H9 (cell line): ENCODE data around the gene PKNOX2. TPM values are rescaled to one million over a fixed set of nuclear protein-coding genes. Genes with fewer than 3 reads are reported as not detected.

Experiments used
- DNase-seq: peaks from one replicate; pipeline ENCODE4 v3.0.0-alpha.2; 2017
- H2AFZ ChIP-seq: one replicate; pipeline ENCODE4 v1.6.1; 2013; ENCODE audit warnings: mild to moderate bottlenecking, low read length, control low read depth, moderate library complexity
- H2AK5ac ChIP-seq: 2 replicates; pipeline ENCODE4 v1.6.1; 2013; ENCODE audit warnings: low read length, control low read depth, mixed read lengths; ENCODE audit not compliant: insufficient read length
- H2BK120ac ChIP-seq: one replicate; pipeline ENCODE4 v1.6.1; 2013; ENCODE audit warnings: low read depth, mild to moderate bottlenecking, low read length, control low read depth, inconsistent platforms; ENCODE audit not compliant: poor library complexity, severe bottlenecking
- H2BK12ac ChIP-seq: 2 replicates; pipeline ENCODE4 v1.6.1; 2013; ENCODE audit warnings: low read length, control low read depth, mixed read lengths, low read depth; ENCODE audit not compliant: insufficient read length
- H2BK15ac ChIP-seq: 2 replicates; pipeline ENCODE4 v1.6.1; 2013; ENCODE audit warnings: low read depth, low read length, control low read depth
- H2BK20ac ChIP-seq: one replicate; pipeline ENCODE4 v1.6.1; 2013; ENCODE audit warnings: low read depth, mild to moderate bottlenecking, low read length, control low read depth, inconsistent platforms; ENCODE audit not compliant: poor library complexity, severe bottlenecking
- H2BK5ac ChIP-seq: 2 replicates; pipeline ENCODE4 v1.6.1; 2013; ENCODE audit warnings: low read length, control low read depth, mixed read lengths; ENCODE audit not compliant: insufficient read length
- H3K14ac ChIP-seq: 2 replicates; pipeline ENCODE4 v1.6.1; 2013; ENCODE audit warnings: low read length, control low read depth; ENCODE audit not compliant: insufficient read depth
- H3K18ac ChIP-seq: 2 replicates; pipeline ENCODE4 v1.6.1; 2013; ENCODE audit warnings: low read depth, mild to moderate bottlenecking, mixed read lengths, low read length, control low read depth; ENCODE audit not compliant: insufficient read length
- H3K23ac ChIP-seq: 2 replicates; pipeline ENCODE4 v1.6.1; 2013; ENCODE audit warnings: low read length, control low read depth, mixed read lengths, low read depth; ENCODE audit not compliant: insufficient read length
- H3K23me2 ChIP-seq: 2 replicates; pipeline ENCODE4 v1.6.1; 2013; ENCODE audit warnings: low read depth, mild to moderate bottlenecking, mixed read lengths, low read length, control low read depth; ENCODE audit not compliant: insufficient read length, poor library complexity, severe bottlenecking
- H3K27ac ChIP-seq: 2 replicates; pipeline ENCODE4 v1.5.1; 2013; ENCODE audit warnings: low read length, control low read depth, mixed read lengths, low read depth; ENCODE audit not compliant: insufficient read length
- H3K27me3 ChIP-seq: 2 replicates; pipeline ENCODE4 v1.6.1; 2013; ENCODE audit warnings: low read length, control low read depth, inconsistent platforms; ENCODE audit not compliant: insufficient read depth
- H3K4ac ChIP-seq: 2 replicates; pipeline ENCODE4 v1.6.1; 2013; ENCODE audit warnings: low read depth, mild to moderate bottlenecking, control low read depth, inconsistent platforms, low read length, moderate library complexity
- H3K4me1 ChIP-seq: 2 replicates; pipeline ENCODE4 v1.6.1; 2013; ENCODE audit warnings: low read length, control low read depth, inconsistent platforms; ENCODE audit not compliant: insufficient read depth
- H3K4me2 ChIP-seq: 2 replicates; pipeline ENCODE4 v1.6.1; 2013; ENCODE audit warnings: low read length, control low read depth, mixed read lengths; ENCODE audit not compliant: insufficient read length, insufficient read depth
- H3K56ac ChIP-seq: 2 replicates; pipeline ENCODE4 v1.6.1; 2013; ENCODE audit warnings: low read depth, mild to moderate bottlenecking, mixed read lengths, low read length, control low read depth; ENCODE audit not compliant: insufficient read length
- H3K79me1 ChIP-seq: 2 replicates; pipeline ENCODE4 v1.6.1; 2013; ENCODE audit warnings: low read depth, mild to moderate bottlenecking, moderate library complexity, low read length, control low read depth, inconsistent platforms; ENCODE audit not compliant: insufficient read depth, poor library complexity, severe bottlenecking
- H3K79me2 ChIP-seq: 2 replicates; pipeline ENCODE4 v1.6.1; 2013; ENCODE audit warnings: low read length, control low read depth, inconsistent platforms; ENCODE audit not compliant: insufficient read depth
- H3K9ac ChIP-seq: 2 replicates; pipeline ENCODE4 v1.6.1; 2013; ENCODE audit warnings: low read length, control low read depth, mixed read lengths; ENCODE audit not compliant: insufficient read length; ENCODE audit errors: extremely low read depth
- H3K9me3 ChIP-seq: one replicate; pipeline ENCODE4 v1.6.1; 2013; ENCODE audit warnings: low read depth, low read length, inconsistent platforms; ENCODE audit not compliant: control insufficient read depth
- H3T11ph ChIP-seq: one replicate; pipeline ENCODE4 v1.6.1; 2013; ENCODE audit warnings: mild to moderate bottlenecking, low read length, control low read depth, inconsistent platforms
- H4K20me1 ChIP-seq: one replicate; pipeline ENCODE4 v1.6.1; 2013; ENCODE audit not compliant: control insufficient read depth, insufficient read length, insufficient read depth
- H4K5ac ChIP-seq: 2 replicates; pipeline ENCODE4 v1.6.1; 2013; ENCODE audit warnings: low read depth, mild to moderate bottlenecking, mixed read lengths, low read length, control low read depth; ENCODE audit not compliant: insufficient read length
- H4K8ac ChIP-seq: replicated peaks from 2 replicates; pipeline ENCODE4 v1.6.1; 2013; ENCODE audit warnings: low read length, control low read depth, mixed read lengths, low read depth; ENCODE audit not compliant: insufficient read length
- H4K91ac ChIP-seq: 2 replicates; pipeline ENCODE4 v1.6.1; 2013; ENCODE audit warnings: low read depth, mild to moderate bottlenecking, moderate library complexity, mixed read lengths, low read length, control low read depth; ENCODE audit not compliant: insufficient read length
- H3K27ac Mint-ChIP-seq, 3 experiments: 2 replicates in 2 of 3; 3 replicates in 1 of 3; pipeline ENCODE4 v1.8.0; 2020 to 2021; ENCODE audit warnings: mixed read lengths in 3 of 3, mild to moderate bottlenecking in 1 of 3, moderate library complexity in 1 of 3
- H3K27me3 Mint-ChIP-seq: 2 replicates; pipeline ENCODE4 v1.8.0; 2021; ENCODE audit warnings: low read depth, mild to moderate bottlenecking, moderate library complexity, mixed read lengths
- H3K36me3 Mint-ChIP-seq, 3 experiments: 2 replicates in 2 of 3; 3 replicates in 1 of 3; pipeline ENCODE4 v1.8.0; 2020 to 2021; ENCODE audit warnings: low read depth in 3 of 3, mixed read lengths in 3 of 3; ENCODE audit not compliant: insufficient read depth in 1 of 3
- H3K4me1 Mint-ChIP-seq, 2 experiments: 2 replicates each; pipeline ENCODE4 v1.8.0; 2020; ENCODE audit warnings: mixed read lengths in 2 of 2
- H3K4me3 Mint-ChIP-seq, 2 experiments: 2 replicates in 1 of 2; 3 replicates in 1 of 2; pipeline ENCODE4 v1.8.0; 2020 to 2021; ENCODE audit warnings: mild to moderate bottlenecking in 2 of 2, mixed read lengths in 2 of 2, moderate library complexity in 1 of 2
- H3K9me3 Mint-ChIP-seq, 2 experiments: 2 replicates in 1 of 2; 3 replicates in 1 of 2; pipeline ENCODE4 v1.8.0; 2020; ENCODE audit warnings: mild to moderate bottlenecking in 2 of 2, mixed read lengths in 2 of 2, moderate library complexity in 1 of 2
- CTCF ChIP-seq: fragments of 200-600 bp; sonication (generic); conservative IDR thresholded peaks from 3 replicates; pipeline ENCODE4 v1.8.0; 2021; ENCODE audit warnings: antibody characterized with exemption, mild to moderate bottlenecking
- WGBS: extraction: QIAGEN DNeasy Blood & Tissue Kit; methylation state at CpG from one replicate; pipeline ENCODE4 v1.1.7; 2013; ENCODE audit warnings: missing lambda C conversion rate, low lambda C conversion rate, mixed read lengths; ENCODE audit not compliant: insufficient read length; ENCODE audit errors: extremely low coverage; 5-methylcytosine and 5-hydroxymethylcytosine counted together
- total RNA-seq: library from RNA; stranded (reverse); gene quantifications from 2 replicates; pipeline ENCODE4 v1.2.1, GENCODE V29; 2021

PKNOX2 gene
- total RNA-seq, 1 experiment from 2014 or later = 1.3 TPM

GRCh38 chr11:125201525-125202141 lies 37.1 kb downstream of the PKNOX2 start:
- H3K4me2 ChIP-seq = no peak overlapping the region
- H3K18ac ChIP-seq = no peak overlapping the region
- H4K8ac ChIP-seq = no peak overlapping the region
- peaks cover 40% of the 10 kb centered on the region for H3K27me3 Mint-ChIP-seq
- H2AK5ac ChIP-seq = no peak overlapping the region
- H3K9me3 Mint-ChIP-seq = no peaks in the 10 kb centered on the region
- no peak overlapping the region for H2BK120ac ChIP-seq
- H3K56ac ChIP-seq = no peak overlapping the region
- no peak overlapping the region for H4K91ac ChIP-seq
- no peaks in the 10 kb centered on the region for H3K9me3 ChIP-seq
- H3K14ac ChIP-seq = no peak overlapping the region
- WGBS = no CpG with 5 or more reads among the region's 10 CpGs
- H2AFZ ChIP-seq = no peak overlapping the region
- no peak overlapping the region for H3K9ac ChIP-seq
- no peak for TF ChIP-seq CTCF
- no peak overlapping the region for H2BK15ac ChIP-seq
- H3K79me2 ChIP-seq = no peaks in the 10 kb centered on the region
- H3K23me2 ChIP-seq = no peaks in the 10 kb centered on the region
- no peak overlapping the region for H2BK12ac ChIP-seq
- H3K4ac ChIP-seq = no peak overlapping the region
- H4K5ac ChIP-seq = no peak overlapping the region
- no peak overlapping the region; a peak in 1 of 5 replicates for H3K4me3 Mint-ChIP-seq
- no peak overlapping the region for H2BK20ac ChIP-seq
- no peak overlapping the region for H2BK5ac ChIP-seq
- peaks cover 33 to 47% of the 10 kb centered on the region in 2 experiments for H3K4me1 Mint-ChIP-seq
- no peak overlapping the region for H3K23ac ChIP-seq
- no peak overlapping the region for H3K27ac ChIP-seq
- no peaks in the 10 kb centered on the region for H3K79me1 ChIP-seq
- no peak overlapping the region for H3T11ph ChIP-seq
- H3K4me1 ChIP-seq = no peaks in the 10 kb centered on the region; the same call in 1 of the 2 replicates
- H4K20me1 ChIP-seq = no peaks in the 10 kb centered on the region
- peak overlapping the region in 2 of 3 experiments; percentile 25 to 78; a peak in 1 of 7 replicates for H3K27ac Mint-ChIP-seq
- no peaks in the 10 kb centered on the region; a peak in 1 of 7 replicates for H3K36me3 Mint-ChIP-seq
- DNase-seq = no peak
- H3K27me3 ChIP-seq = no peaks in the 10 kb centered on the region
